HepG2 (cell line): ENCODE data around the gene MST1R. TPM values are rescaled to one million over a fixed set of nuclear protein-coding genes. Genes with fewer than 3 reads are reported as not detected.
A peak's percentile ranks its signal among the peaks of the same experiment; 100 is the strongest.

ENCODE experiments used
- DZIP1 ChIP-seq: sonication (generic); formaldehyde crosslinking; IDR thresholded peaks from 2 replicates; pipeline ENCODE4 v1.5.0; 2020; ENCODE audit warnings: mild to moderate bottlenecking, missing genetic modification reagents
- FOXA3 ChIP-seq: IDR thresholded peaks from 2 replicates; pipeline ENCODE4 v1.6.1; 2016; ENCODE audit warnings: missing genetic modification reagents, missing compliant biosample characterization
- HNRNPL ChIP-seq: fragments of 200-400 bp; formaldehyde crosslinking; IDR thresholded peaks from 2 replicates; pipeline ENCODE4 v1.6.1; 2017; ENCODE audit warnings: mild to moderate bottlenecking, low read depth, low read length
- HOXA9 ChIP-seq: sonication (generic); formaldehyde crosslinking; IDR thresholded peaks from 2 replicates; pipeline ENCODE4 v1.8.1; 2022; ENCODE audit warnings: missing genetic modification reagents, mild to moderate bottlenecking, moderate library complexity, borderline replicate concordance
- KDM5A ChIP-seq: fragments of 200-600 bp; sonication (generic); IDR thresholded peaks from 2 replicates; pipeline ENCODE4 v1.7.0; 2018; ENCODE audit warnings: antibody characterized with exemption, mild to moderate bottlenecking, low read length, borderline replicate concordance
- MATR3 ChIP-seq: sonication (generic); formaldehyde crosslinking; IDR thresholded peaks from 2 replicates; pipeline ENCODE4 v1.4.0; 2020; ENCODE audit warnings: missing genetic modification reagents
- MLLT10 ChIP-seq: sonication (generic); formaldehyde crosslinking; IDR thresholded peaks from 2 replicates; pipeline ENCODE4 v1.4.0; 2020; ENCODE audit warnings: missing genetic modification reagents
- NBN ChIP-seq: fragments of 450-650 bp; conservative IDR thresholded peaks from 2 replicates; pipeline ENCODE4 v1.6.1; 2017
- SNAPC2 ChIP-seq: sonication (generic); formaldehyde crosslinking; IDR thresholded peaks from 2 replicates; pipeline ENCODE4 v1.8.1; 2022; ENCODE audit warnings: mild to moderate bottlenecking, missing genetic modification reagents
- TERF1 ChIP-seq: sonication (generic); formaldehyde crosslinking; IDR thresholded peaks from 2 replicates; pipeline ENCODE4 v1.8.0; 2022; ENCODE audit warnings: mild to moderate bottlenecking, missing genetic modification reagents, moderate library complexity
- THAP11 ChIP-seq: IDR thresholded peaks from 2 replicates; pipeline ENCODE4 v1.6.1; 2016; ENCODE audit warnings: missing biosample characterization, missing genetic modification reagents
- ZFX ChIP-seq: sonication (generic); formaldehyde crosslinking; IDR thresholded peaks from 2 replicates; pipeline ENCODE4 v1.4.0; 2020; ENCODE audit warnings: mild to moderate bottlenecking, low read depth, missing genetic modification reagents, moderate library complexity
- ZFY ChIP-seq: sonication (generic); formaldehyde crosslinking; IDR thresholded peaks from 2 replicates; pipeline ENCODE4 v1.4.0; 2020; ENCODE audit warnings: missing genetic modification reagents
- ZNF232 ChIP-seq: sonication (generic); formaldehyde crosslinking; IDR thresholded peaks from 2 replicates; pipeline ENCODE4 v1.4.0; 2020; ENCODE audit warnings: missing genetic modification reagents, borderline replicate concordance
- ZNF33A ChIP-seq: sonication (generic); formaldehyde crosslinking; IDR thresholded peaks from 2 replicates; pipeline ENCODE4 v1.5.1; 2020; ENCODE audit warnings: missing genetic modification reagents, mild to moderate bottlenecking, moderate library complexity, borderline replicate concordance
- ZNF382 ChIP-seq: sonication (generic); formaldehyde crosslinking; IDR thresholded peaks from 2 replicates; pipeline ENCODE4 v1.5.0; 2020; ENCODE audit warnings: missing genetic modification reagents, mild to moderate bottlenecking, borderline replicate concordance
- ZNF569 ChIP-seq: sonication (generic); formaldehyde crosslinking; IDR thresholded peaks from 2 replicates; pipeline ENCODE4 v1.5.0; 2020; ENCODE audit warnings: mild to moderate bottlenecking, missing genetic modification reagents, moderate library complexity, borderline replicate concordance
- ZNF672 ChIP-seq: sonication (generic); formaldehyde crosslinking; IDR thresholded peaks from 2 replicates; pipeline ENCODE4 v1.8.1; 2022; ENCODE audit warnings: missing genetic modification reagents
- ZNF674 ChIP-seq: sonication (generic); formaldehyde crosslinking; IDR thresholded peaks from 2 replicates; pipeline ENCODE4 v1.5.0; 2020; ENCODE audit warnings: low read depth, mild to moderate bottlenecking, missing genetic modification reagents
- ZNF761 ChIP-seq: sonication (generic); formaldehyde crosslinking; conservative IDR thresholded peaks from 2 replicates; pipeline ENCODE4 v1.4.0; 2020; ENCODE audit warnings: mild to moderate bottlenecking, missing genetic modification reagents
- ZNF841 ChIP-seq: sonication (generic); formaldehyde crosslinking; IDR thresholded peaks from 2 replicates; pipeline ENCODE4 v1.8.1; 2023; ENCODE audit warnings: missing genetic modification reagents, borderline replicate concordance
- polyA plus RNA-seq, 8 experiments: library from polyadenylated mRNA; depleted of rRNA in 3 of 8; stranded (reverse) in 7 of 8; unstranded in 1 of 8; fragments of >200 nt; fragmentation: Illumina TruSeq in 4 of 8; extraction: Trizol in 4 of 8; gene quantifications; 2 replicates each; pipeline versions ENCODE4 v1.2.1 to v1.2.3, GENCODE V29; 2011 to 2016; ENCODE audit warnings: low read depth in 4 of 8, missing spikeins in 1 of 8, mixed read lengths in 1 of 8; ENCODE audit not compliant: insufficient read depth in 1 of 8
- total RNA-seq, 5 experiments: library from RNA; depleted of rRNA; stranded (reverse); fragments of >200 nt; fragmentation: Illumina TruSeq; extraction: Trizol; gene quantifications; 2 replicates each; pipeline ENCODE4 v1.2.3, GENCODE V29; 2016; ENCODE audit warnings: low read depth in 1 of 5
- TF ChIP-seq, protein P1 (sequence below): IDR thresholded peaks from 2 replicates; pipeline ENCODE4 v1.6.1; 2016; ENCODE audit warnings: mild to moderate bottlenecking
- TF ChIP-seq, protein P2 (sequence below): sonication (generic); formaldehyde crosslinking; IDR thresholded peaks from 2 replicates; pipeline ENCODE4 v1.8.1; 2023; ENCODE audit warnings: missing genetic modification reagents, mild to moderate bottlenecking, borderline replicate concordance
- TF ChIP-seq, protein P3 (sequence below): IDR thresholded peaks from 2 replicates; pipeline ENCODE4 v1.6.1; 2016; ENCODE audit warnings: missing genetic modification reagents, missing compliant biosample characterization

Gene MST1R
- total and polyA plus RNA-seq, 2 of the 13 experiments (the other 11 are each of a cell fraction or from before 2014, with no cell fraction given), result 0.11 to 0.77 TPM

DNA sequence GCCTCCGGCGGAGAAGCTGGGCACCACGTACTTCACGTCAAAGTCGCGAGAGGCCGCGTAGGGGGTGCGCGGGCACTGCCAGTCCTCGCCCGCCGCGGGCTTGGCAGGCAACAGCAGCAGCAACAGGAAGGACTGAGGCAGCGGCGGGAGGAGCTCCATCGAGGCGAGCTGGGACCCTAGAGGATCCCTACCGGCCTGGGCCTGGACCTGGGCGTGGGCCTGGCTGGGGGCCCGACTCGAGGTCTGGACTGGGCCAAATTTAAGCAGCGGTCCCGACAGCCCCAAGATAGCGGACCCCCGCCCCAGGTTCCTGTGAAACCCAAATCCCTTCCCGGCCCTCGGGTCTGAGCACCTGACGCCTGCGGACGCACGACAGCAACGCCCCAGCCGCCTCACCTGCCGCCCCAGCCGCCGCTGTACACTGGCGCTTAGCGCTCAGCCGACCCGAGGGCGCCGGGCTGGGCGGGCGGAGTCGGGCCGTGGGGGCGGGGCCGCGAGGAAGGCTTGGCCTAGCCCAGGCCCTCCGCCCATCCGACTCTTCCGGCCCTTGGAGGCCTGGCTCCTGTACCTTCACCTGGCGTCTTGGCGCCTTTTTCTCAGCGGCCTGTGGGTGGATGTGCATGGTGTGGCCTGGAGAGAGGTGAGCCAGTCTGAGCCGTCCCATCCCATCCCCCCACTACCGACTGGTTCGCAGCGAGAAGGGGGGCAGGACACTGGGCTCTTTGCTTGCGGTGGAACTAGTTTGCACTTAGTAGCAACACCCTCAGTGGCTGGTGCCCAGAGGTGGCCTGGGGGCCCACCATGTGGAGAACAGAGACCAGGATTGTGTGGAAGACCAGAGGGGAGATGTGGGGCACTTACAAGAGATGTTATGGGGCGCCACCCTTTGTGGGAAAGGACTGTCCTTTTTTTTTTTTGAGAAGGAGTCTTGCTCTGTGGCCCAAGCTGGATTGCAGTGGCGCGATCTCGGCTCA lies at the start of gene MST1R (continued):
- TF ChIP-seq, protein P1, sequence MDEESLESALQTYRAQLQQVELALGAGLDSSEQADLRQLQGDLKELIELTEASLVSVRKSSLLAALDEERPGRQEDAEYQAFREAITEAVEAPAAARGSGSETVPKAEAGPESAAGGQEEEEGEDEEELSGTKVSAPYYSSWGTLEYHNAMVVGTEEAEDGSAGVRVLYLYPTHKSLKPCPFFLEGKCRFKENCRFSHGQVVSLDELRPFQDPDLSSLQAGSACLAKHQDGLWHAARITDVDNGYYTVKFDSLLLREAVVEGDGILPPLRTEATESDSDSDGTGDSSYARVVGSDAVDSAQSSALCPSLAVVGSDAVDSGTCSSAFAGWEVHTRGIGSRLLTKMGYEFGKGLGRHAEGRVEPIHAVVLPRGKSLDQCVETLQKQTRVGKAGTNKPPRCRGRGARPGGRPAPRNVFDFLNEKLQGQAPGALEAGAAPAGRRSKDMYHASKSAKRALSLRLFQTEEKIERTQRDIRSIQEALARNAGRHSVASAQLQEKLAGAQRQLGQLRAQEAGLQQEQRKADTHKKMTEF, result peak; percentile 21; the same call in 1 of the 2 replicates
- TF ChIP-seq ZNF761 (CRISPR knock-in tag) (no peak), ZNF674 (no peak), ZNF672 (CRISPR knock-in tag) (peak; percentile 55; the same call in 1 of the 2 replicates), ZNF232 (CRISPR knock-in tag) (no peak), FOXA3 (CRISPR knock-in tag) (no peak), THAP11 (CRISPR knock-in tag) (no peak), ZNF569 (no peak), MATR3 (CRISPR knock-in tag) (no peak), SNAPC2 (CRISPR knock-in tag) (no peak), ZNF382 (CRISPR knock-in tag) (no peak), TERF1 (CRISPR knock-in tag) (no peak), HNRNPL (peak; percentile 88), MLLT10 (CRISPR knock-in tag) (no peak), ZNF33A (CRISPR knock-in tag) (no peak), KDM5A (no peak), ZFY (CRISPR knock-in tag) (peak; percentile 82), ZFX (CRISPR knock-in tag) (peak; percentile 90), NBN (no peak), DZIP1 (no peak), HOXA9 (CRISPR knock-in tag) (no peak), ZNF841 (no peak)
- TF ChIP-seq, protein P2, sequence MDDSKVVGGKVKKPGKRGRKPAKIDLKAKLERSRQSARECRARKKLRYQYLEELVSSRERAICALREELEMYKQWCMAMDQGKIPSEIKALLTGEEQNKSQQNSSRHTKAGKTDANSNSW (CRISPR knock-in tag), result no peak
- TF ChIP-seq, protein P3, sequence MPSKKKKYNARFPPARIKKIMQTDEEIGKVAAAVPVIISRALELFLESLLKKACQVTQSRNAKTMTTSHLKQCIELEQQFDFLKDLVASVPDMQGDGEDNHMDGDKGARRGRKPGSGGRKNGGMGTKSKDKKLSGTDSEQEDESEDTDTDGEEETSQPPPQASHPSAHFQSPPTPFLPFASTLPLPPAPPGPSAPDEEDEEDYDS (CRISPR knock-in tag), result 0 out of 2 replicates have a peak, but pooled peaks have one; percentile 14
